A549 (cell line): ENCODE results near the gene KAT2B. TPM values are rescaled to one million over a fixed set of nuclear protein-coding genes. Genes with fewer than 3 reads are reported as not detected.

Source experiments
- ATAC-seq, 2 experiments: fragments of 200-7000 bp in 1 of 2; fragments of >200 bp in 1 of 2; cut with Nextera tagmentation in 1 of 2; cut with Tn5 transposase in 1 of 2; 3 replicates each; pipeline versions ENCODE4 v1.8.0 to v1.9.1; 2018 to 2020; ENCODE audit warnings: mild to moderate bottlenecking in 1 of 2, moderate library complexity in 1 of 2
- CTCF ChIA-PET: fragments of 300-600 bp; sonication (Branson Sonifier 250); formaldehyde crosslinking; extraction: SDS; loops from one replicate; lab custom pipeline; 2021; ENCODE audit warnings: antibody characterized with exemption, inconsistent platforms; lab: Yijun Ruan, JAX
- POLR2A ChIA-PET: fragments of 350-600 bp; formaldehyde crosslinking; extraction: SDS; loops from one replicate; lab custom pipeline; 2021; ENCODE audit warnings: antibody characterized with exemption, inconsistent platforms; lab: Yijun Ruan, JAX
- DNase-seq, 2 experiments: peaks; one replicate each; pipeline versions ENCODE4 v3.0.0 to v3.0.0-alpha.2; 2011 to 2016; ENCODE audit warnings: low read depth in 1 of 2, low spot score in 1 of 2
- FAIRE-seq: peaks from 2 replicates; lab custom pipeline; 2011; peaks lifted over from hg19 to GRCh38; lab: Jason Lieb, UNC
- H3K27ac ChIP-seq, 2 experiments: fragments of >200 bp; sonication (Bioruptor Twin); formaldehyde crosslinking; 3 replicates each; pipeline ENCODE4 v1.5.1; 2016 to 2017
- H3K4me1 ChIP-seq: fragments of >200 bp; sonication (Bioruptor Twin); formaldehyde crosslinking; 3 replicates; pipeline ENCODE4 v1.6.1; 2016
- H3K4me2 ChIP-seq: fragments of >200 bp; sonication (Bioruptor Twin); formaldehyde crosslinking; 3 replicates; pipeline ENCODE4 v1.6.1; 2016
- H3K4me3 ChIP-seq: fragments of >200 bp; sonication (Bioruptor Twin); formaldehyde crosslinking; 3 replicates; pipeline ENCODE4 v1.5.1; 2016
- H3K9me3 ChIP-seq: fragments of >200 bp; sonication (Bioruptor Twin); formaldehyde crosslinking; 3 replicates; pipeline ENCODE4 v1.6.1; 2016
- CHD4 ChIP-seq: fragments of 200-600 bp; sonication (generic); IDR thresholded peaks from 2 replicates; pipeline ENCODE4 v1.6.1; 2016; ENCODE audit warnings: antibody characterized with exemption, mild to moderate bottlenecking, borderline replicate concordance
- ESRRA ChIP-seq: fragments of 150-350 bp; IDR thresholded peaks from 2 replicates; pipeline ENCODE4 v1.6.1; 2014; ENCODE audit warnings: mild to moderate bottlenecking, low read length, borderline replicate concordance
- HES2 ChIP-seq: fragments of >200 bp; sonication (Bioruptor Twin); formaldehyde crosslinking; IDR thresholded peaks from 2 replicates; pipeline ENCODE4 v1.6.1; 2016
- HEYL ChIP-seq: fragments of 250-450 bp; sonication (Bioruptor Pico); IDR thresholded peaks from 2 replicates; pipeline ENCODE4 v1.8.0; 2021; ENCODE audit warnings: mild to moderate bottlenecking, moderate library complexity
- HOXA7 ChIP-seq: fragments of 250-450 bp; sonication (Bioruptor Pico); IDR thresholded peaks from 2 replicates; pipeline ENCODE4 v1.5.0; 2020; ENCODE audit warnings: mild to moderate bottlenecking, moderate library complexity
- HOXB5 ChIP-seq: fragments of 250-450 bp; sonication (Bioruptor Pico); IDR thresholded peaks from 2 replicates; pipeline ENCODE4 v1.5.0; 2020; ENCODE audit warnings: mild to moderate bottlenecking, moderate library complexity
- JUN ChIP-seq, 2 experiments: fragments of >200 bp; sonication (Bioruptor Twin); formaldehyde crosslinking; IDR thresholded peaks; 2 replicates in 1 of 2; 3 replicates in 1 of 2; pipeline ENCODE4 v1.6.1; 2016 to 2017
- KDM5A ChIP-seq: fragments of 200-600 bp; sonication (generic); IDR thresholded peaks from 2 replicates; pipeline ENCODE4 v1.6.1; 2016; ENCODE audit warnings: antibody characterized with exemption, mild to moderate bottlenecking
- MAFK ChIP-seq: fragments of 450-650 bp; IDR thresholded peaks from 2 replicates; pipeline ENCODE4 v1.6.1; 2014; ENCODE audit not compliant: partially characterized antibody
- MAX ChIP-seq: IDR thresholded peaks from 2 replicates; pipeline ENCODE4 v1.6.1; 2012
- NR3C1 ChIP-seq: fragments of >200 bp; sonication (Bioruptor Twin); formaldehyde crosslinking; IDR thresholded peaks from 3 replicates; pipeline ENCODE4 v1.6.1; 2017
- PBX3 ChIP-seq: IDR thresholded peaks from 2 replicates; pipeline ENCODE4 v1.6.1; 2012
- PHF8 ChIP-seq: fragments of 200-600 bp; sonication (generic); IDR thresholded peaks from 2 replicates; pipeline ENCODE4 v1.6.1; 2016; ENCODE audit warnings: low read depth, mild to moderate bottlenecking, antibody characterized with exemption, moderate library complexity, borderline replicate concordance
- RCOR1 ChIP-seq: fragments of 150-350 bp; IDR thresholded peaks from 2 replicates; pipeline ENCODE4 v1.6.1; 2014; ENCODE audit warnings: antibody characterized with exemption, low read length, low read depth
- REST ChIP-seq: fragments of 200-600 bp; sonication (generic); IDR thresholded peaks from 2 replicates; pipeline ENCODE4 v1.6.1; 2016; ENCODE audit warnings: antibody characterized with exemption, mild to moderate bottlenecking, moderate library complexity
- RFX5 ChIP-seq: fragments of 450-650 bp; IDR thresholded peaks from 2 replicates; pipeline ENCODE4 v1.7.1; 2014; ENCODE audit warnings: antibody characterized with exemption, mild to moderate bottlenecking, moderate library complexity
- SMC3 ChIP-seq: fragments of >200 bp; sonication (Bioruptor Twin); formaldehyde crosslinking; IDR thresholded peaks from 3 replicates; pipeline ENCODE4 v1.6.1; 2018; ENCODE audit warnings: inconsistent platforms
- TFCP2L1 ChIP-seq: fragments of 250-450 bp; sonication (Bioruptor Pico); IDR thresholded peaks from 2 replicates; pipeline ENCODE4 v1.5.0; 2021; ENCODE audit warnings: mild to moderate bottlenecking
- ZC3H11A ChIP-seq: fragments of 450-650 bp; IDR thresholded peaks from 2 replicates; pipeline ENCODE4 v1.6.1; 2014; ENCODE audit warnings: antibody characterized with exemption, mild to moderate bottlenecking
- ZSCAN20 ChIP-seq: fragments of 250-450 bp; sonication (Bioruptor Pico); IDR thresholded peaks from 2 replicates; pipeline ENCODE4 v1.8.0; 2022; ENCODE audit warnings: mild to moderate bottlenecking, moderate library complexity
- WGBS: methylation state at CpG from one replicate; pipeline ENCODE4 v1.1.6; 2017; ENCODE audit errors: missing lambda C conversion rate; 5-methylcytosine and 5-hydroxymethylcytosine counted together
- polyA plus RNA-seq, 4 experiments: library from polyadenylated mRNA; depleted of rRNA in 3 of 4; stranded (reverse); fragments of >200 nt; fragmentation: RNase III in 1 of 4; extraction: RNeasy Plus Mini Kit Qiagen cat#74134 plus additional on column Dnase treatment in 1 of 4; gene quantifications; 2 replicates in 3 of 4; 3 replicates in 1 of 4; pipeline ENCODE4 v1.2.3, GENCODE V29; 2011 to 2017

The KAT2B gene
- polyA plus RNA-seq, 2 of the 4 experiments (the other 2 are of a cell fraction): 7.2 to 11.9 TPM

- ATAC-seq (no peak), DNase-seq (no peak), FAIRE-seq (no peak)
- CTCF ChIA-PET: no interaction called here
- Histone ChIP-seq H3K27ac (no peak overlapping the region), H3K4me2 (no peak overlapping the region), H3K4me1 (no peaks in the 10 kb centered on the region), H3K9me3 (peaks cover 10% of the 10 kb centered on the region; the same call in 1 of the 3 replicates), H3K4me3 (no peak overlapping the region)
- no peak for TF ChIP-seq SMC3
- WGBS: 58% methylated on average over 2 of the region's 2 CpGs
- POLR2A ChIA-PET: no interaction called here
Measured at GRCh38 chr3:20091331-20092047, 51.2 kb downstream of the KAT2B start.

GRCh38 chr3:20095470-20095869 is 55.2 kb downstream of the KAT2B start:
- DNase-seq (no peak), FAIRE-seq (no peak), ATAC-seq (no peak)
- WGBS: 79% methylated on average over 4 of the region's 4 CpGs
- Histone ChIP-seq H3K27ac (no peak overlapping the region), H3K4me3 (no peak overlapping the region), H3K4me2 (no peak overlapping the region), H3K4me1 (no peaks in the 10 kb centered on the region), H3K9me3 (no peaks in the 10 kb centered on the region; the same call in 2 of the 3 replicates)
- CTCF ChIA-PET: no interaction called here
- POLR2A ChIA-PET: no interaction called here
- TF ChIP-seq ZC3H11A: no peak
- no peak for TF ChIP-seq MAFK
- TF ChIP-seq KDM5A: no peak
- no peak for TF ChIP-seq HEYL (CRISPR knock-in tag)
- TF ChIP-seq JUN (IDR thresholded peaks at IDR 0.05): no peak
- no peak for TF ChIP-seq PBX3
- TF ChIP-seq HOXB5 (CRISPR knock-in tag): no peak
- no peak for TF ChIP-seq REST
- TF ChIP-seq PHF8: no peak
- TF ChIP-seq NR3C1: no peak
- TF ChIP-seq ZSCAN20: no peak
- no peak for TF ChIP-seq ESRRA
- TF ChIP-seq MAX: no peak
- no peak for TF ChIP-seq CHD4
- no peak for TF ChIP-seq TFCP2L1 (CRISPR knock-in tag)
- no peak for TF ChIP-seq HOXA7 (CRISPR knock-in tag)
- no peak for TF ChIP-seq RFX5
- TF ChIP-seq RCOR1: no peak
- TF ChIP-seq HES2: no peak
